Parathyroid adenoma (tissue), 2 donors: ENCODE results near the gene FYN.

Source experiments
- H2AFZ ChIP-seq: fragments of 300-600 bp; sonication (generic); one replicate; pipeline ENCODE4 v1.7.0; 2017; ENCODE audit warnings: antibody characterized with exemption, mild to moderate bottlenecking
- H3K27ac ChIP-seq: fragments of 300-600 bp; sonication (generic); one replicate; pipeline ENCODE4 v1.7.0; 2017
- H3K27me3 ChIP-seq: fragments of 300-600 bp; sonication (generic); one replicate; pipeline ENCODE4 v1.7.0; 2017; ENCODE audit warnings: low read length; ENCODE audit not compliant: control insufficient read depth, insufficient read depth
- H3K36me3 ChIP-seq: fragments of 300-600 bp; sonication (generic); one replicate; pipeline ENCODE4 v1.7.0; 2017; ENCODE audit warnings: low read length; ENCODE audit not compliant: control insufficient read depth, insufficient read depth
- H3K4me1 ChIP-seq: fragments of 300-600 bp; sonication (generic); one replicate; pipeline ENCODE4 v1.7.0; 2017; ENCODE audit warnings: control low read depth
- H3K4me2 ChIP-seq: fragments of 300-600 bp; sonication (generic); one replicate; pipeline ENCODE4 v1.7.0; 2017; ENCODE audit warnings: low read length
- H3K4me3 ChIP-seq: fragments of 300-600 bp; sonication (generic); one replicate; pipeline ENCODE4 v1.7.0; 2017; ENCODE audit warnings: low read depth, low read length
- H3K79me2 ChIP-seq: fragments of 300-600 bp; sonication (generic); one replicate; pipeline ENCODE4 v1.7.0; 2017; ENCODE audit warnings: control low read depth
- H3K9ac ChIP-seq: fragments of 300-600 bp; sonication (generic); one replicate; pipeline ENCODE4 v1.7.0; 2017; ENCODE audit warnings: mild to moderate bottlenecking
- H3K9me3 ChIP-seq: fragments of 300-600 bp; sonication (generic); one replicate; pipeline ENCODE4 v1.7.0; 2017; ENCODE audit warnings: low read length; ENCODE audit not compliant: control insufficient read depth
- CTCF ChIP-seq: fragments of 300-600 bp; sonication (generic); IDR thresholded peaks from one replicate; pipeline ENCODE4 v1.7.0; 2017; ENCODE audit warnings: antibody characterized with exemption, mild to moderate bottlenecking
- donor health status: primary hyperparathyroidism.

The FYN gene

DNA sequence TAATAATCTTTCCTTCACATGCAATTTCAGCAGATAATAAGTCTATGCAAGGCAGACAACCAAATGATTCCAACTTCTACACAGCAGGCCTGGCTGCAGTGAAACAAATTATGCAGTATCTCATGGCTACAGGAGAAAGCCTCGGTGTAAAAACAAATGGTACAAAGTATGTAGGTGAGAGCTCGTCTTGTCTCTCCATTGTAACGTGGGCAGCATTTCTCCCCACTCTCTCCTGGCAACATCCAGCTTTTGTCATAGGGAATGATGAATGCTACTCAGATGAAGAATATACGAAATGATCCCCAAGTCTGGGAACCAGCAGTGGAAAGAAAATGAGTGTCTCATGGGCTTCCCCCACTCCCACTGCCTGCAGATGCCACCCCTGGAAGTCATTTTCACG lies 32.4 kb downstream of the FYN start:
- Histone ChIP-seq H3K4me3 (no peak overlapping the region), H3K79me2 (no peaks in the 10 kb centered on the region), H3K27ac (no peak overlapping the region), H3K4me2 (no peak overlapping the region), H3K27me3 (no peaks in the 10 kb centered on the region), H3K9ac (no peak overlapping the region), H2AFZ (no peak overlapping the region), H3K4me1 (peaks cover 6% of the 10 kb centered on the region), H3K9me3 (no peaks in the 10 kb centered on the region), H3K36me3 (no peaks in the 10 kb centered on the region)
- no peak for TF ChIP-seq CTCF

DNA sequence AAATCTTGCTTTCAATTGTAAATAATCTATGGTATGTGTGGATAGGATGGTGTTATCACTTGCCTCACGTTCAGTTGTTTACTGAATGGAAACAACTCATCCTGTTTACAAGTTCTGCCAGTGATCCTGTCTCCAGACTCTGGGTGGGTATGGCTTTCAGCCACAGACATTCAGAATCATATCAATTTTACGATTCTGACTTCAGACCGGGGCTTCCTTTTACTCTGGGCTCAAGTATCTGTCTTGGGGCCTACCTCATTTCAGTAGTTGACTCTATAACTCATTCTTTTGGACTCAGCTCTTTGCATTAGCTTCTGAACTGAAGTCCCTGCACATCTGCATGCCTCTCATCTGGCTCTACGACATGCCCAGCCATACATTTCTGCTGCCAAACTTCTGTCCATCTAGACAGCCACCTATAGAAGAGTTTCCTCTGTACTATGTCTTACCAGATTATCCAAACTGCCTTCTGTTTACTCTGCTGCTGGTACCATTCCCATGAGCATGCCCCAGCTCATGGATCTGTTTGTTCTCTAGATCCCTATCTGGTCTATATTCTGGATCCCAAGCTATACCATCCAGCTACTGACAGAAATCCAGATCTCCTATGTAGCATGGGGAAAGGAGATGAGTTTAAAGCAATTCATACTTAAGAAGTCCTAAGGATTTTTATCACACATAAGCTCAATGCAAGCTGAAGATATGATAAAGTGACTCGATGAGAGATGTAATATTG lies 34.3 kb downstream of the FYN start:
- Histone ChIP-seq H3K27me3 (no peaks in the 10 kb centered on the region), H3K4me3 (no peak overlapping the region), H3K27ac (no peak overlapping the region), H3K9me3 (no peaks in the 10 kb centered on the region), H3K9ac (no peak overlapping the region), H3K36me3 (no peaks in the 10 kb centered on the region), H3K79me2 (no peaks in the 10 kb centered on the region), H3K4me2 (no peak overlapping the region), H2AFZ (no peak overlapping the region), H3K4me1 (peaks cover 11% of the 10 kb centered on the region)
- no peak for TF ChIP-seq CTCF

DNA sequence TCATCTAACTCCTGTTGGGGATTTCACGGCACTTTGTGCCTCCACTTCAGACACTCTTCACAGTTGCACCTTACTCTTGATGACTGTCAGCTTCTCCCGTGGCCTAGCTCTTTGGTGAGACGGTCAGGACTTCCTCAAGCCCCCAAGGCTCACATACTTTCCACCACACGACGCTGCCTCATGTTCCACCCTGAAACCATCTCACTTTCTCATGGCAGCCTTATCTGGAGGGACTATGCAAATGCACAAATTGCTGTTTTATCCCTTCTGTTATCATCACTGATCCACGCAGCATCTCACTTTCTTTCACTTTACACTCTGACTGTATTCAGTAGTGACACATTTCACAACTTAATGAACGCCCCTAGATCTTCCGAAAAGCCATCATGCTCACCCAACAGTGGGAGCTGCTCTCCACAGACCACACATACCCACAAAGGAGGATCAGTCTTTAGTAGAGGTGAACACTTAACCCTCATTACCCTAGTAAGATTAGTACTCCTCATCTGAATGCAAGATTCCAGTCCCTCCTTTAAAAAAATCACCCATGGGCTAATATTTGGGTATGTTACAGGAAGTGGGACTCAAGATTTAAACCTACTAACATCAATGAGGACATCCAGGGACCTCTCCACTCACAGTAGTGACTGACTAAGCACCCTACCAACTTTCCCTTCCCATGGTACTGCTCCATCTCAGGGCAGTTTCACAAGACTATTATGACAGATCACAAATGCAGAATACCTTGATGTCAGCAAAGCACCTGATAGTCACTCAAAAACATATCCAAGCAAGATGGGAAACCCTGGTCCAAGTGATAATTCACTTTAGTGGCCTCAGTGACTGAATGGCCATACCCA lies 35.4 kb downstream of the FYN start:
- Histone ChIP-seq H3K79me2 (no peaks in the 10 kb centered on the region), H3K4me1 (peaks cover 20% of the 10 kb centered on the region), H3K36me3 (no peaks in the 10 kb centered on the region), H2AFZ (no peak overlapping the region), H3K9me3 (no peaks in the 10 kb centered on the region), H3K4me2 (no peak overlapping the region), H3K27me3 (no peaks in the 10 kb centered on the region), H3K4me3 (no peak overlapping the region), H3K27ac (no peak overlapping the region), H3K9ac (no peak overlapping the region)
- TF ChIP-seq CTCF = no peak

DNA sequence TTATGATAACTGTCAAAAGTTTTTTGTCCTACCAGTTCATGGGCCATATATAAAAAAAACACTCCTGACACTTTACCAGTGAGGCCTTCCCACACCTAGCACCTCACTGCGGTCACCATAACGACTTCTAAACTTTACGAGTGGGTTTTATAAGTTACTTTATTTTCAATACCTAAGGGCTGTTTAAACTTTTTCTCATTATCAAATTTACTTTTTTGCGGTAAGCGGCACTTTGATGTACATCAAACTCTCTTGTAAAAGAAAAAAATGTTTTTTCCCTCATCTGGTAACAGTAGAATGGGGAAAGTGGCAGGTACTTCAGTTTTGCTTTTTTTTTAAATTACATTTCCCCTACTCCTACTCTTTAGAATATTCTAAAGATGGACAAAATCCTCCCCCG lies 36.2 kb downstream of the FYN start:
- no peak overlapping the region for H3K4me3 ChIP-seq
- H2AFZ ChIP-seq = no peak overlapping the region
- H3K4me2 ChIP-seq = no peak overlapping the region
- no peaks in the 10 kb centered on the region for H3K27me3 ChIP-seq
- H3K27ac ChIP-seq = no peak overlapping the region
- peaks cover 23% of the 10 kb centered on the region for H3K4me1 ChIP-seq
- no peaks in the 10 kb centered on the region for H3K36me3 ChIP-seq
- no peaks in the 10 kb centered on the region for H3K79me2 ChIP-seq
- H3K9ac ChIP-seq = no peak overlapping the region
- H3K9me3 ChIP-seq = no peaks in the 10 kb centered on the region
- no peak for TF ChIP-seq CTCF
